HG03342 (cell line): Measurements from ENCODE around the gene CSN2.
"Not testable (repeated sequence)": the region's sequence is repeated elsewhere in the genome, so short reads cannot be mapped to it uniquely, and the experiment has no call there.

Experiments used
- ATAC-seq: cut with Tn5 transposase; IDR thresholded peaks from one replicate; pipeline ENCODE4 v1.9.1; 2021; ENCODE audit warnings: mild to moderate bottlenecking, moderate library complexity; ENCODE audit not compliant: unreplicated experiment

The CSN2 gene

GRCh38 chr4:69965628-69966027 is at the start of gene CSN2:
Gene CSN2 (minus strand): TSS chr4:69965728. CDS start chr4:69960995, 4,733 bp downstream.
- ATAC-seq: no peak

- ATAC-seq: no peak
Measured at GRCh38 chr4:70008771-70009170, 43.2 kb upstream of the CSN2 start.

GRCh38 chr4:70002507-70002906 is 37.0 kb upstream of the CSN2 start:
- no peak for ATAC-seq

- ATAC-seq: no peak
Measured at GRCh38 chr4:70000711-70001110, 35.2 kb upstream of the CSN2 start.

- ATAC-seq: no peak
Measured at GRCh38 chr4:69999420-69999819, 33.9 kb upstream of the CSN2 start.

- ATAC-seq: no peak
Measured at GRCh38 chr4:69995526-69996016, 30.0 kb upstream of the CSN2 start, which contains the start of gene STATH. Gene STATH (plus strand): TSS chr4:69995966. CDS start chr4:69998438, 2,472 bp downstream.

GRCh38 chr4:69994782-69995181 is 29.3 kb upstream of the CSN2 start:
- no peak for ATAC-seq

GRCh38 chr4:69991016-69991415 is 25.5 kb upstream of the CSN2 start:
- no peak for ATAC-seq

GRCh38 chr4:69986663-69987062 is 21.1 kb upstream of the CSN2 start:
- no peak for ATAC-seq

GRCh38 chr4:69984030-69984443 is 18.5 kb upstream of the CSN2 start:
- peak; percentile 43 for ATAC-seq

GRCh38 chr4:69977582-69977981 is 12.1 kb upstream of the CSN2 start:
- ATAC-seq: no peak

- no peak for ATAC-seq
Measured at GRCh38 chr4:69974631-69975030, 9.1 kb upstream of the CSN2 start.

- ATAC-seq: no peak
Measured at GRCh38 chr4:69970071-69970470, 4.5 kb upstream of the CSN2 start.

- ATAC-seq: no peak
Measured at GRCh38 chr4:69957209-69957608, 8.3 kb downstream of the CSN2 start.

- ATAC-seq: no peak
Measured at GRCh38 chr4:69951602-69952001, 13.9 kb downstream of the CSN2 start.

GRCh38 chr4:69936566-69936965 is 29.0 kb downstream of the CSN2 start:
- ATAC-seq: no peak

GRCh38 chr4:69934150-69934549 is 31.4 kb downstream of the CSN2 start:
- no peak for ATAC-seq

GRCh38 chr4:69930768-69931167 is 34.8 kb downstream of the CSN2 start, which contains the start of gene CSN1S1:
Gene CSN1S1 (plus strand): TSS chr4:69931068. CDS start chr4:69932556, 1,488 bp downstream.
- ATAC-seq: no peak

GRCh38 chr4:69923782-69924410 is 41.6 kb downstream of the CSN2 start:
- ATAC-seq: not testable (repeated sequence)

- ATAC-seq: no peak
Measured at GRCh38 chr4:69920874-69921273, 44.7 kb downstream of the CSN2 start.

GRCh38 chr4:69910016-69910782 is 55.3 kb downstream of the CSN2 start:
- peak; percentile 84 for ATAC-seq

- no peak for ATAC-seq
Measured at GRCh38 chr4:69909195-69909594, 56.3 kb downstream of the CSN2 start.
